Hepatocyte (in vitro differentiated cells): ENCODE data around the gene RAP1GAP2.

Experiments used
- EZH2 ChIP-seq: fragments of 200-600 bp; sonication (generic); IDR thresholded peaks from 2 replicates; pipeline ENCODE4 v1.6.1; 2016; ENCODE audit warnings: antibody characterized with exemption, mild to moderate bottlenecking, borderline replicate concordance
- EZH2phosphoT487 ChIP-seq: fragments of 200-600 bp; sonication (generic); IDR thresholded peaks from one replicate; pipeline ENCODE4 v1.6.1; 2018; ENCODE audit warnings: antibody characterized with exemption, mild to moderate bottlenecking, low read depth, moderate library complexity; ENCODE audit not compliant: unreplicated experiment, severe bottlenecking
- TF ChIP-seq, protein P1 (sequence below): fragments of 200-600 bp; sonication (generic); IDR thresholded peaks from 2 replicates; pipeline ENCODE4 v1.5.1; 2016; ENCODE audit warnings: antibody characterized with exemption, mild to moderate bottlenecking; ENCODE audit not compliant: poor library complexity

GRCh38 chr17:2906901-2907300 lies 110.7 kb downstream of the RAP1GAP2 start:
- TF ChIP-seq, protein P1, sequence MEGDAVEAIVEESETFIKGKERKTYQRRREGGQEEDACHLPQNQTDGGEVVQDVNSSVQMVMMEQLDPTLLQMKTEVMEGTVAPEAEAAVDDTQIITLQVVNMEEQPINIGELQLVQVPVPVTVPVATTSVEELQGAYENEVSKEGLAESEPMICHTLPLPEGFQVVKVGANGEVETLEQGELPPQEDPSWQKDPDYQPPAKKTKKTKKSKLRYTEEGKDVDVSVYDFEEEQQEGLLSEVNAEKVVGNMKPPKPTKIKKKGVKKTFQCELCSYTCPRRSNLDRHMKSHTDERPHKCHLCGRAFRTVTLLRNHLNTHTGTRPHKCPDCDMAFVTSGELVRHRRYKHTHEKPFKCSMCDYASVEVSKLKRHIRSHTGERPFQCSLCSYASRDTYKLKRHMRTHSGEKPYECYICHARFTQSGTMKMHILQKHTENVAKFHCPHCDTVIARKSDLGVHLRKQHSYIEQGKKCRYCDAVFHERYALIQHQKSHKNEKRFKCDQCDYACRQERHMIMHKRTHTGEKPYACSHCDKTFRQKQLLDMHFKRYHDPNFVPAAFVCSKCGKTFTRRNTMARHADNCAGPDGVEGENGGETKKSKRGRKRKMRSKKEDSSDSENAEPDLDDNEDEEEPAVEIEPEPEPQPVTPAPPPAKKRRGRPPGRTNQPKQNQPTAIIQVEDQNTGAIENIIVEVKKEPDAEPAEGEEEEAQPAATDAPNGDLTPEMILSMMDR, result no peak
- no peak for TF ChIP-seq EZH2phosphoT487
- TF ChIP-seq EZH2, result no peak
